Measurements from ENCODE around the gene PGBD5. TPM values are rescaled to one million over a fixed set of nuclear protein-coding genes. Genes with fewer than 3 reads are reported as not detected.

PGBD5 gene
- polyA plus RNA-seq, 4 donors, result 5.7 to 7.3 (median 6.7) TPM

- DNase-seq (ENCODE audit: low read depth in 4 of 4, low spot score in 3 of 4), result no peak
Observed at GRCh38 chr1:230327892-230328284, 98.2 kb downstream of the PGBD5 start.

GRCh38 chr1:230326971-230327891 lies 98.9 kb downstream of the PGBD5 start:
- no peak for DNase-seq (ENCODE audit: low read depth in 4 of 4, low spot score in 3 of 4)

- no peak for DNase-seq (ENCODE audit: low read depth in 4 of 4, low spot score in 3 of 4)
Observed at GRCh38 chr1:230323686-230324085, 102.4 kb downstream of the PGBD5 start.

- no peak for DNase-seq (ENCODE audit: low read depth in 4 of 4, low spot score in 3 of 4)
Observed at GRCh38 chr1:230322967-230323547, 103.1 kb downstream of the PGBD5 start.

- no peak for DNase-seq (ENCODE audit: low read depth in 4 of 4, low spot score in 3 of 4)
Observed at GRCh38 chr1:230322421-230322756, 103.7 kb downstream of the PGBD5 start.

GRCh38 chr1:230321741-230322420 lies 104.3 kb downstream of the PGBD5 start:
- no peak for DNase-seq (ENCODE audit: low read depth in 4 of 4, low spot score in 3 of 4)

- DNase-seq (ENCODE audit: low read depth in 4 of 4, low spot score in 3 of 4), result no peak
Observed at GRCh38 chr1:230321341-230321740, 104.8 kb downstream of the PGBD5 start.

- DNase-seq (ENCODE audit: low read depth in 4 of 4, low spot score in 3 of 4), result no peak
Observed at GRCh38 chr1:230320804-230321203, 105.3 kb downstream of the PGBD5 start.

GRCh38 chr1:230319014-230319747 lies 107.0 kb downstream of the PGBD5 start:
- no peak for DNase-seq (ENCODE audit: low read depth in 4 of 4, low spot score in 3 of 4)

GRCh38 chr1:230317823-230318819 lies 108.0 kb downstream of the PGBD5 start:
- DNase-seq (ENCODE audit: low read depth in 4 of 4, low spot score in 3 of 4), result no peak

GRCh38 chr1:230316864-230317745 lies 109.0 kb downstream of the PGBD5 start:
- no peak for DNase-seq (ENCODE audit: low read depth in 4 of 4, low spot score in 3 of 4)

GRCh38 chr1:230315099-230315498 lies 111.0 kb downstream of the PGBD5 start:
- DNase-seq (ENCODE audit: low read depth in 4 of 4, low spot score in 3 of 4), result no peak

- DNase-seq (ENCODE audit: low read depth in 4 of 4, low spot score in 3 of 4), result no peak
Observed at GRCh38 chr1:230314142-230314470, 112.0 kb downstream of the PGBD5 start.

- DNase-seq (ENCODE audit: low read depth in 4 of 4, low spot score in 3 of 4), result no peak
Observed at GRCh38 chr1:230313453-230314141, 112.5 kb downstream of the PGBD5 start.

GRCh38 chr1:230312676-230313075 lies 113.5 kb downstream of the PGBD5 start:
- no peak for DNase-seq (ENCODE audit: low read depth in 4 of 4, low spot score in 3 of 4)

GRCh38 chr1:230310381-230311163 lies 115.6 kb downstream of the PGBD5 start:
- DNase-seq (ENCODE audit: low read depth in 4 of 4, low spot score in 3 of 4), result peak; percentile 45 to 74 (median 59)

- DNase-seq (ENCODE audit: low read depth in 4 of 4, low spot score in 3 of 4), result no peak
Observed at GRCh38 chr1:230309646-230310177, 116.4 kb downstream of the PGBD5 start.

Measured in right renal pelvis (tissue), 4 donors.